A549 (cell line): ENCODE measurements around the gene TIMM44. TPM values are rescaled to one million over a fixed set of nuclear protein-coding genes. Genes with fewer than 3 reads are reported as not detected.

ENCODE experiments used
- ATAC-seq, 2 experiments: fragments of 200-7000 bp in 1 of 2; fragments of >200 bp in 1 of 2; cut with Nextera tagmentation in 1 of 2; cut with Tn5 transposase in 1 of 2; 3 replicates each; pipeline versions ENCODE4 v1.8.0 to v1.9.1; 2018 to 2020; ENCODE audit warnings: mild to moderate bottlenecking in 1 of 2, moderate library complexity in 1 of 2
- CTCF ChIA-PET: fragments of 300-600 bp; sonication (Branson Sonifier 250); formaldehyde crosslinking; extraction: SDS; loops from one replicate; lab custom pipeline; 2021; ENCODE audit warnings: antibody characterized with exemption, inconsistent platforms; lab: Yijun Ruan, JAX
- POLR2A ChIA-PET: fragments of 350-600 bp; formaldehyde crosslinking; extraction: SDS; loops from one replicate; lab custom pipeline; 2021; ENCODE audit warnings: antibody characterized with exemption, inconsistent platforms; lab: Yijun Ruan, JAX
- DNase-seq, 2 experiments: peaks; one replicate each; pipeline versions ENCODE4 v3.0.0 to v3.0.0-alpha.2; 2011 to 2016; ENCODE audit warnings: low read depth in 1 of 2, low spot score in 1 of 2
- FAIRE-seq: peaks from 2 replicates; lab custom pipeline; 2011; peaks lifted over from hg19 to GRCh38; lab: Jason Lieb, UNC
- H3K27ac ChIP-seq, 2 experiments: fragments of >200 bp; sonication (Bioruptor Twin); formaldehyde crosslinking; 3 replicates each; pipeline ENCODE4 v1.5.1; 2016 to 2017
- H3K4me1 ChIP-seq: fragments of >200 bp; sonication (Bioruptor Twin); formaldehyde crosslinking; 3 replicates; pipeline ENCODE4 v1.6.1; 2016
- H3K4me2 ChIP-seq: fragments of >200 bp; sonication (Bioruptor Twin); formaldehyde crosslinking; 3 replicates; pipeline ENCODE4 v1.6.1; 2016
- H3K4me3 ChIP-seq: fragments of >200 bp; sonication (Bioruptor Twin); formaldehyde crosslinking; 3 replicates; pipeline ENCODE4 v1.5.1; 2016
- H3K9me3 ChIP-seq: fragments of >200 bp; sonication (Bioruptor Twin); formaldehyde crosslinking; 3 replicates; pipeline ENCODE4 v1.6.1; 2016
- BHLHE40 ChIP-seq: IDR thresholded peaks from 2 replicates; pipeline ENCODE4 v1.6.1; 2012; ENCODE audit warnings: low read depth, low read length, inconsistent platforms
- CBX2 ChIP-seq: fragments of 200-600 bp; sonication (generic); IDR thresholded peaks from 2 replicates; pipeline ENCODE4 v1.6.1; 2016; ENCODE audit warnings: low read depth, mild to moderate bottlenecking, borderline replicate concordance
- CEBPB ChIP-seq, 2 experiments: fragments of >200 bp in 1 of 2; sonication (Bioruptor Twin) in 1 of 2; formaldehyde crosslinking in 1 of 2; IDR thresholded peaks; 2 replicates each; pipeline ENCODE4 v1.6.1; 2012 to 2016
- CHD2 ChIP-seq: fragments of 150-350 bp; IDR thresholded peaks from 2 replicates; pipeline ENCODE4 v1.6.1; 2014; ENCODE audit warnings: low read length; ENCODE audit not compliant: partially characterized antibody
- EP300 ChIP-seq, 2 experiments: fragments of >200 bp; sonication (Bioruptor Twin); formaldehyde crosslinking; IDR thresholded peaks; 2 replicates in 1 of 2; 3 replicates in 1 of 2; pipeline ENCODE4 v1.6.1; 2016 to 2017
- FOXS1 ChIP-seq: fragments of 250-450 bp; sonication (Bioruptor Pico); IDR thresholded peaks from 2 replicates; pipeline ENCODE4 v1.5.0; 2020; ENCODE audit warnings: mild to moderate bottlenecking, moderate library complexity
- HDAC2 ChIP-seq: fragments of 200-600 bp; sonication (generic); IDR thresholded peaks from 2 replicates; pipeline ENCODE4 v1.6.1; 2016
- HES2 ChIP-seq: fragments of >200 bp; sonication (Bioruptor Twin); formaldehyde crosslinking; IDR thresholded peaks from 2 replicates; pipeline ENCODE4 v1.6.1; 2016
- HEYL ChIP-seq: fragments of 250-450 bp; sonication (Bioruptor Pico); IDR thresholded peaks from 2 replicates; pipeline ENCODE4 v1.8.0; 2021; ENCODE audit warnings: mild to moderate bottlenecking, moderate library complexity
- JUN ChIP-seq, 2 experiments: fragments of >200 bp; sonication (Bioruptor Twin); formaldehyde crosslinking; IDR thresholded peaks; 2 replicates in 1 of 2; 3 replicates in 1 of 2; pipeline ENCODE4 v1.6.1; 2016 to 2017
- KDM1A ChIP-seq: fragments of 200-600 bp; sonication (generic); IDR thresholded peaks from 2 replicates; pipeline ENCODE4 v1.6.1; 2016; ENCODE audit warnings: low read depth, mild to moderate bottlenecking
- KDM5A ChIP-seq: fragments of 200-600 bp; sonication (generic); IDR thresholded peaks from 2 replicates; pipeline ENCODE4 v1.6.1; 2016; ENCODE audit warnings: antibody characterized with exemption, mild to moderate bottlenecking
- MAX ChIP-seq: IDR thresholded peaks from 2 replicates; pipeline ENCODE4 v1.6.1; 2012
- MAZ ChIP-seq: fragments of 150-350 bp; IDR thresholded peaks from 2 replicates; pipeline ENCODE4 v1.6.1; 2014; ENCODE audit warnings: antibody characterized with exemption, low read depth, low read length, borderline replicate concordance
- MYC ChIP-seq: IDR thresholded peaks from 2 replicates; pipeline ENCODE4 v1.6.1; 2012; ENCODE audit warnings: mild to moderate bottlenecking, inconsistent platforms, low read length, improper control_type of control experiment, borderline replicate concordance
- NFE2L2 ChIP-seq: fragments of 150-350 bp; conservative IDR thresholded peaks from 2 replicates; pipeline ENCODE4 v1.6.1; 2014; ENCODE audit warnings: low read length
- PHF8 ChIP-seq: fragments of 200-600 bp; sonication (generic); IDR thresholded peaks from 2 replicates; pipeline ENCODE4 v1.6.1; 2016; ENCODE audit warnings: low read depth, mild to moderate bottlenecking, antibody characterized with exemption, moderate library complexity, borderline replicate concordance
- POLR2A ChIP-seq: IDR thresholded peaks from 2 replicates; pipeline ENCODE4 v1.6.1; 2012; ENCODE audit warnings: mild to moderate bottlenecking, low read length
- POLR2AphosphoS2 ChIP-seq: conservative IDR thresholded peaks from 2 replicates; pipeline ENCODE4 v1.6.1; 2012; ENCODE audit warnings: low read length, improper control_type of control experiment, inconsistent platforms
- RCOR1 ChIP-seq: fragments of 150-350 bp; IDR thresholded peaks from 2 replicates; pipeline ENCODE4 v1.6.1; 2014; ENCODE audit warnings: antibody characterized with exemption, low read length, low read depth
- REST ChIP-seq: fragments of 200-600 bp; sonication (generic); IDR thresholded peaks from 2 replicates; pipeline ENCODE4 v1.6.1; 2016; ENCODE audit warnings: antibody characterized with exemption, mild to moderate bottlenecking, moderate library complexity
- RFX5 ChIP-seq: fragments of 450-650 bp; IDR thresholded peaks from 2 replicates; pipeline ENCODE4 v1.7.1; 2014; ENCODE audit warnings: antibody characterized with exemption, mild to moderate bottlenecking, moderate library complexity
- RNF2 ChIP-seq: fragments of 200-600 bp; sonication (generic); IDR thresholded peaks from 2 replicates; pipeline ENCODE4 v1.6.1; 2016; ENCODE audit warnings: low read depth, mild to moderate bottlenecking, antibody characterized with exemption, moderate library complexity, borderline replicate concordance
- SREBF2 ChIP-seq: fragments of 450-650 bp; IDR thresholded peaks from 2 replicates; pipeline ENCODE4 v1.6.1; 2014; ENCODE audit warnings: mild to moderate bottlenecking, moderate library complexity
- WGBS: methylation state at CpG from one replicate; pipeline ENCODE4 v1.1.6; 2017; ENCODE audit errors: missing lambda C conversion rate; 5-methylcytosine and 5-hydroxymethylcytosine counted together
- polyA plus RNA-seq, 4 experiments: library from polyadenylated mRNA; depleted of rRNA in 3 of 4; stranded (reverse); fragments of >200 nt; fragmentation: RNase III in 1 of 4; extraction: RNeasy Plus Mini Kit Qiagen cat#74134 plus additional on column Dnase treatment in 1 of 4; gene quantifications; 2 replicates in 3 of 4; 3 replicates in 1 of 4; pipeline ENCODE4 v1.2.3, GENCODE V29; 2011 to 2017
- TF ChIP-seq, protein P1 (sequence below): fragments of 250-450 bp; sonication (Bioruptor Pico); IDR thresholded peaks from 2 replicates; pipeline ENCODE4 v1.5.0; 2021; ENCODE audit warnings: mild to moderate bottlenecking, moderate library complexity, borderline replicate concordance
- TF ChIP-seq, protein P2 (sequence below): fragments of 150-350 bp; IDR thresholded peaks from 2 replicates; pipeline ENCODE4 v1.6.1; 2014; ENCODE audit warnings: low read depth, mild to moderate bottlenecking, low read length
- TF ChIP-seq, protein P3 (sequence below): fragments of 250-450 bp; sonication (Bioruptor Pico); IDR thresholded peaks from 2 replicates; pipeline ENCODE4 v1.5.0; 2020; ENCODE audit warnings: low read depth, mild to moderate bottlenecking, moderate library complexity

Gene TIMM44
- polyA plus RNA-seq, 2 of the 4 experiments (the other 2 are of a cell fraction), result 29.7 to 53.2 TPM

DNA sequence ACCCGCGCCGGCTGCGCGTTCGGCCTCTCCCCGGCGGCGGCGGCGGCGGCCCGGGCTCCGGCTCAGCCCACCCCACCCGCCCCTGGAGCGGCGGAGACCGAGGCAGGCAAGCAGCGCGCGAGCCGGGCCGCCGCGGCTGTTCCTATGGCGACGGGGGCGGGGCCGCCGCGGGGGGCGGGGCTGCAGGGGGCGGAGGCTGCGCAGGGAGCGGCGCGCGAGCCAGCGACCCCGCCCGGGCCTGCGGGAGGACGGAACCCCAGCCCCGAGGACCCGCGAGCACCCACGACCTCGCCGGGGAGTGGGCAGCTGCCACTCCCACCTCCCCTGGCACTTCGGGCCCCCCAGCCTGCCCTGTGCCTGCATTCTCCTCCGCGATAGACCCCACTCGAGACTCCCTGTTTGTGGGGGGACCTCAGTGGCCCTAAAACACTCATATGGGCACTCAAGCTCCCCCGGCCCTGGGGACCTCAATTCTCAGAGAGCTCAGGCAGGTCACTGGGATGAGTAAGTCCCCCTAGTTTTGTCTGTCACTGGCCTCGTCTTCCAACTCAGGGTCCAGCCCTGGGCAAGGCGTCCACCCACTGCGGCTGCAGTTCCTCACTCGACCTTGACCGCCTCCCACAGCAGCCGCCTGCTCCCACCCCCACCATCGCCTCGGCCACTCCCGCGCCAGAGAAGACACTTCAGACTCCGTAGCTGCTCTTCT is 17.3 kb downstream of the TIMM44 start, which contains the start of gene CTXN1:
CTXN1 (minus strand) TSS at position 115 of the 706 bp plus-strand sequence. CDS start 597 bp downstream, outside the sequence.
- FAIRE-seq, result no peak
- Histone ChIP-seq H3K4me2 (peak within 1 kb of the TSS; percentile 100), H3K4me1 (peaks cover 25% of the 10 kb centered on the region), H3K9me3 (no peaks in the 10 kb centered on the region), H3K27ac (peak within 1 kb of the TSS; percentile 80 to 92), H3K4me3 (peak within 1 kb of the TSS; percentile 82)
- CTCF ChIA-PET, result interaction anchor here (1.0 to 2.0 kb wide), 4 partner anchors 8 to 18 kb away, joined by 4 to 13 read pairs (median 6); partner anchors contain the start of gene TIMM44
- peak; percentile 39 to 51 for ATAC-seq
- POLR2A ChIA-PET, result no interaction called here
- WGBS, result 51% methylated on average over 14 of the region's 65 CpGs
- peak; percentile 40 to 45 for DNase-seq
- TF ChIP-seq JUN (IDR thresholded peaks at IDR 0.05), result peak in 1 of 2 experiments; percentile 27; a peak in 1 of 5 replicates
- TF ChIP-seq POLR2AphosphoS2, result 0 out of 2 replicates have a peak, but pooled peaks have one; percentile 45
- no peak for TF ChIP-seq RCOR1

GRCh38 chr19:7925171-7925851 is 18.2 kb downstream of the TIMM44 start:
- no CpG with 5 or more reads among the region's 98 CpGs for WGBS
- CTCF ChIA-PET, result no interaction called here
- POLR2A ChIA-PET, result no interaction called here
- ATAC-seq (peak; percentile 48 to 55; a peak in 5 of 6 replicates), DNase-seq (peak; percentile 71 to 75), FAIRE-seq (no peak)
- H3K27ac ChIP-seq, result peak overlapping the region; percentile 80 to 92
- peak overlapping the region; percentile 82 for H3K4me3 ChIP-seq
- H3K9me3 ChIP-seq, result no peaks in the 10 kb centered on the region
- H3K4me1 ChIP-seq, result peaks cover 28% of the 10 kb centered on the region
- H3K4me2 ChIP-seq, result peak overlapping the region; percentile 100
- TF ChIP-seq MAZ, result no peak
- TF ChIP-seq CBX2, result no peak
- no peak for TF ChIP-seq MYC
- no peak for TF ChIP-seq HDAC2
- TF ChIP-seq BHLHE40, result no peak
- no peak for TF ChIP-seq RFX5
- TF ChIP-seq POLR2A, result no peak
- no peak for TF ChIP-seq CEBPB (IDR thresholded peaks at IDR 0.05)
- no peak for TF ChIP-seq RNF2
- no peak for TF ChIP-seq PHF8
- TF ChIP-seq, protein P1, sequence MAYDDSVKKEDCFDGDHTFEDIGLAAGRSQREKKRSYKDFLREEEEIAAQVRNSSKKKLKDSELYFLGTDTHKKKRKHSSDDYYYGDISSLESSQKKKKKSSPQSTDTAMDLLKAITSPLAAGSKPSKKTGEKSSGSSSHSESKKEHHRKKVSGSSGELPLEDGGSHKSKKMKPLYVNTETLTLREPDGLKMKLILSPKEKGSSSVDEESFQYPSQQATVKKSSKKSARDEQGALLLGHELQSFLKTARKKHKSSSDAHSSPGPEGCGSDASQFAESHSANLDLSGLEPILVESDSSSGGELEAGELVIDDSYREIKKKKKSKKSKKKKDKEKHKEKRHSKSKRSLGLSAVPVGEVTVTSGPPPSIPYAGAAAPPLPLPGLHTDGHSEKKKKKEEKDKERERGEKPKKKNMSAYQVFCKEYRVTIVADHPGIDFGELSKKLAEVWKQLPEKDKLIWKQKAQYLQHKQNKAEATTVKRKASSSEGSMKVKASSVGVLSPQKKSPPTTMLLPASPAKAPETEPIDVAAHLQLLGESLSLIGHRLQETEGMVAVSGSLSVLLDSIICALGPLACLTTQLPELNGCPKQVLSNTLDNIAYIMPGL, result no peak
- no peak for TF ChIP-seq NFE2L2
- TF ChIP-seq MAX, result peak; percentile 98
- no peak for TF ChIP-seq JUN (IDR thresholded peaks at IDR 0.05)
- TF ChIP-seq, protein P2, sequence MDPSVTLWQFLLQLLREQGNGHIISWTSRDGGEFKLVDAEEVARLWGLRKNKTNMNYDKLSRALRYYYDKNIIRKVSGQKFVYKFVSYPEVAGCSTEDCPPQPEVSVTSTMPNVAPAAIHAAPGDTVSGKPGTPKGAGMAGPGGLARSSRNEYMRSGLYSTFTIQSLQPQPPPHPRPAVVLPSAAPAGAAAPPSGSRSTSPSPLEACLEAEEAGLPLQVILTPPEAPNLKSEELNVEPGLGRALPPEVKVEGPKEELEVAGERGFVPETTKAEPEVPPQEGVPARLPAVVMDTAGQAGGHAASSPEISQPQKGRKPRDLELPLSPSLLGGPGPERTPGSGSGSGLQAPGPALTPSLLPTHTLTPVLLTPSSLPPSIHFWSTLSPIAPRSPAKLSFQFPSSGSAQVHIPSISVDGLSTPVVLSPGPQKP, result no peak
- no peak for TF ChIP-seq SREBF2
- TF ChIP-seq REST, result no peak
- TF ChIP-seq FOXS1 (CRISPR knock-in tag), result no peak
- no peak for TF ChIP-seq RCOR1
- TF ChIP-seq CHD2, result no peak
- TF ChIP-seq, protein P3, sequence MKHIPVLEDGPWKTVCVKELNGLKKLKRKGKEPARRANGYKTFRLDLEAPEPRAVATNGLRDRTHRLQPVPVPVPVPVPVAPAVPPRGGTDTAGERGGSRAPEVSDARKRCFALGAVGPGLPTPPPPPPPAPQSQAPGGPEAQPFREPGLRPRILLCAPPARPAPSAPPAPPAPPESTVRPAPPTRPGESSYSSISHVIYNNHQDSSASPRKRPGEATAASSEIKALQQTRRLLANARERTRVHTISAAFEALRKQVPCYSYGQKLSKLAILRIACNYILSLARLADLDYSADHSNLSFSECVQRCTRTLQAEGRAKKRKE (CRISPR knock-in tag), result 0 out of 2 replicates have a peak, but pooled peaks have one; percentile 68
- no peak for TF ChIP-seq HEYL (CRISPR knock-in tag)
- no peak for TF ChIP-seq KDM5A
- no peak for TF ChIP-seq HES2
- TF ChIP-seq KDM1A, result no peak
- no peak for TF ChIP-seq EP300 (IDR thresholded peaks at IDR 0.05)
